A549 (cell line): ENCODE measurements around the gene SHC1. TPM values are rescaled to one million over a fixed set of nuclear protein-coding genes. Genes with fewer than 3 reads are reported as not detected.

Experiments
- ATAC-seq, 2 experiments: fragments of 200-7000 bp in 1 of 2; fragments of >200 bp in 1 of 2; cut with Nextera tagmentation in 1 of 2; cut with Tn5 transposase in 1 of 2; 3 replicates each; pipeline versions ENCODE4 v1.8.0 to v1.9.1; 2018 to 2020; ENCODE audit warnings: mild to moderate bottlenecking in 1 of 2, moderate library complexity in 1 of 2
- CTCF ChIA-PET: fragments of 300-600 bp; sonication (Branson Sonifier 250); formaldehyde crosslinking; extraction: SDS; loops from one replicate; lab custom pipeline; 2021; ENCODE audit warnings: antibody characterized with exemption, inconsistent platforms; lab: Yijun Ruan, JAX
- POLR2A ChIA-PET: fragments of 350-600 bp; formaldehyde crosslinking; extraction: SDS; loops from one replicate; lab custom pipeline; 2021; ENCODE audit warnings: antibody characterized with exemption, inconsistent platforms; lab: Yijun Ruan, JAX
- DNase-seq, 2 experiments: peaks; one replicate each; pipeline versions ENCODE4 v3.0.0 to v3.0.0-alpha.2; 2011 to 2016; ENCODE audit warnings: low read depth in 1 of 2, low spot score in 1 of 2
- FAIRE-seq: peaks from 2 replicates; lab custom pipeline; 2011; peaks lifted over from hg19 to GRCh38; lab: Jason Lieb, UNC
- H3K27ac ChIP-seq, 2 experiments: fragments of >200 bp; sonication (Bioruptor Twin); formaldehyde crosslinking; 3 replicates each; pipeline ENCODE4 v1.5.1; 2016 to 2017
- H3K4me1 ChIP-seq: fragments of >200 bp; sonication (Bioruptor Twin); formaldehyde crosslinking; 3 replicates; pipeline ENCODE4 v1.6.1; 2016
- H3K4me2 ChIP-seq: fragments of >200 bp; sonication (Bioruptor Twin); formaldehyde crosslinking; 3 replicates; pipeline ENCODE4 v1.6.1; 2016
- H3K4me3 ChIP-seq: fragments of >200 bp; sonication (Bioruptor Twin); formaldehyde crosslinking; 3 replicates; pipeline ENCODE4 v1.5.1; 2016
- H3K9me3 ChIP-seq: fragments of >200 bp; sonication (Bioruptor Twin); formaldehyde crosslinking; 3 replicates; pipeline ENCODE4 v1.6.1; 2016
- CBX2 ChIP-seq: fragments of 200-600 bp; sonication (generic); IDR thresholded peaks from 2 replicates; pipeline ENCODE4 v1.6.1; 2016; ENCODE audit warnings: low read depth, mild to moderate bottlenecking, borderline replicate concordance
- CBX8 ChIP-seq: fragments of 200-600 bp; sonication (generic); IDR thresholded peaks from 2 replicates; pipeline ENCODE4 v1.6.1; 2016
- CEBPB ChIP-seq, 2 experiments: fragments of >200 bp in 1 of 2; sonication (Bioruptor Twin) in 1 of 2; formaldehyde crosslinking in 1 of 2; IDR thresholded peaks; 2 replicates each; pipeline ENCODE4 v1.6.1; 2012 to 2016
- CHD2 ChIP-seq: fragments of 150-350 bp; IDR thresholded peaks from 2 replicates; pipeline ENCODE4 v1.6.1; 2014; ENCODE audit warnings: low read length; ENCODE audit not compliant: partially characterized antibody
- CHD4 ChIP-seq: fragments of 200-600 bp; sonication (generic); IDR thresholded peaks from 2 replicates; pipeline ENCODE4 v1.6.1; 2016; ENCODE audit warnings: antibody characterized with exemption, mild to moderate bottlenecking, borderline replicate concordance
- GATA3 ChIP-seq: IDR thresholded peaks from 2 replicates; pipeline ENCODE4 v1.6.1; 2012; ENCODE audit warnings: borderline replicate concordance
- HEYL ChIP-seq: fragments of 250-450 bp; sonication (Bioruptor Pico); IDR thresholded peaks from 2 replicates; pipeline ENCODE4 v1.8.0; 2021; ENCODE audit warnings: mild to moderate bottlenecking, moderate library complexity
- JUN ChIP-seq, 2 experiments: fragments of >200 bp; sonication (Bioruptor Twin); formaldehyde crosslinking; IDR thresholded peaks; 2 replicates in 1 of 2; 3 replicates in 1 of 2; pipeline ENCODE4 v1.6.1; 2016 to 2017
- JUNB ChIP-seq: fragments of >200 bp; sonication (Bioruptor Twin); formaldehyde crosslinking; IDR thresholded peaks from 2 replicates; pipeline ENCODE4 v1.6.1; 2016
- NR3C1 ChIP-seq: fragments of >200 bp; sonication (Bioruptor Twin); formaldehyde crosslinking; IDR thresholded peaks from 3 replicates; pipeline ENCODE4 v1.6.1; 2017
- POLR2A ChIP-seq: IDR thresholded peaks from 2 replicates; pipeline ENCODE4 v1.6.1; 2012; ENCODE audit warnings: mild to moderate bottlenecking, low read length
- POLR2AphosphoS2 ChIP-seq: conservative IDR thresholded peaks from 2 replicates; pipeline ENCODE4 v1.6.1; 2012; ENCODE audit warnings: low read length, improper control_type of control experiment, inconsistent platforms
- RAD21 ChIP-seq, 2 experiments: fragments of >200 bp in 1 of 2; sonication (Bioruptor Twin) in 1 of 2; formaldehyde crosslinking in 1 of 2; IDR thresholded peaks in 1 of 2; conservative IDR thresholded peaks in 1 of 2; 2 replicates in 1 of 2; 3 replicates in 1 of 2; pipeline ENCODE4 v1.6.1; 2012 to 2018; ENCODE audit warnings: inconsistent platforms in 1 of 2
- RARB ChIP-seq: fragments of 250-450 bp; sonication (Bioruptor Pico); IDR thresholded peaks from 2 replicates; pipeline ENCODE4 v1.8.0; 2021; ENCODE audit warnings: mild to moderate bottlenecking, moderate library complexity
- RCOR1 ChIP-seq: fragments of 150-350 bp; IDR thresholded peaks from 2 replicates; pipeline ENCODE4 v1.6.1; 2014; ENCODE audit warnings: antibody characterized with exemption, low read length, low read depth
- SMC3 ChIP-seq: fragments of >200 bp; sonication (Bioruptor Twin); formaldehyde crosslinking; IDR thresholded peaks from 3 replicates; pipeline ENCODE4 v1.6.1; 2018; ENCODE audit warnings: inconsistent platforms
- SREBF2 ChIP-seq: fragments of 450-650 bp; IDR thresholded peaks from 2 replicates; pipeline ENCODE4 v1.6.1; 2014; ENCODE audit warnings: mild to moderate bottlenecking, moderate library complexity
- TP53 ChIP-seq: fragments of 250-450 bp; sonication (Bioruptor Pico); IDR thresholded peaks from 2 replicates; pipeline ENCODE4 v1.5.0; 2021; ENCODE audit warnings: mild to moderate bottlenecking, moderate library complexity
- WGBS: methylation state at CpG from one replicate; pipeline ENCODE4 v1.1.6; 2017; ENCODE audit errors: missing lambda C conversion rate; 5-methylcytosine and 5-hydroxymethylcytosine counted together
- polyA plus RNA-seq, 4 experiments: library from polyadenylated mRNA; depleted of rRNA in 3 of 4; stranded (reverse); fragments of >200 nt; fragmentation: RNase III in 1 of 4; extraction: RNeasy Plus Mini Kit Qiagen cat#74134 plus additional on column Dnase treatment in 1 of 4; gene quantifications; 2 replicates in 3 of 4; 3 replicates in 1 of 4; pipeline ENCODE4 v1.2.3, GENCODE V29; 2011 to 2017
- TF ChIP-seq, protein P1 (sequence below): IDR thresholded peaks from 2 replicates; pipeline ENCODE4 v1.6.1; 2012; ENCODE audit warnings: low read depth, borderline replicate concordance
- TF ChIP-seq, protein P2 (sequence below): fragments of >200 bp; sonication (Bioruptor Twin); formaldehyde crosslinking; IDR thresholded peaks from 2 replicates; pipeline ENCODE4 v1.6.1; 2016
- TF ChIP-seq, protein P3 (sequence below): IDR thresholded peaks from 2 replicates; pipeline ENCODE4 v1.6.1; 2012
- TF ChIP-seq, protein P4 (sequence below): fragments of >200 bp; sonication (Bioruptor Twin); formaldehyde crosslinking; IDR thresholded peaks from 3 replicates; pipeline ENCODE4 v1.5.1; 2016
- TF ChIP-seq, protein P5 (sequence below): IDR thresholded peaks from 2 replicates; pipeline ENCODE4 v1.6.1; 2012
- TF ChIP-seq, protein P6 (sequence below): fragments of >200 bp; sonication (Bioruptor Twin); formaldehyde crosslinking; IDR thresholded peaks from 3 replicates; pipeline ENCODE4 v1.6.1; 2016
- TF ChIP-seq, protein P7 (sequence below): fragments of 250-450 bp; sonication (Bioruptor Pico); IDR thresholded peaks from 2 replicates; pipeline ENCODE4 v1.5.0; 2020; ENCODE audit warnings: low read depth, mild to moderate bottlenecking, moderate library complexity

Gene SHC1
- polyA plus RNA-seq, 2 of the 4 experiments (the other 2 are of a cell fraction) = 118 to 174 TPM

DNA sequence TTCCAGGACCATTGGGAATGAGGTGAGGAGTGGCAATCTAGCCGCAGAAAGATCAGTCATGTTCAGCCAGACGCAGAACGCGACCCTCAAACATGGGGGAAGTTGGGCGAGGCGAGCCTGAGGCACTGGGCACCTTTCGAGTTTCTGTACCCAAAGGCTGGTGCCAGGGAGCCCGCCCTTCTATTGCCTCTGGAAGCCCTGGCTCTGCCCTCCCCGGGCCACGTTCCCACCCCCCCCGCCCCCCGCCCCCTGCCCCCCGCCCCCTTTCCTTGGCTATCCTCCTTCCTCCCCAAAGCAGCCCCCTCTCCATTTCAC lies 29.8 kb upstream of the SHC1 start:
- peak in 1 of 2 experiments; percentile 55 for DNase-seq
- peak overlapping the region; percentile 99 for H3K4me2 ChIP-seq
- POLR2A ChIA-PET = interaction anchor here (1.8 to 4.8 kb wide), 4 partner anchors 17 to 30 kb away, joined by 7 to 52 read pairs (median 12); partner anchors contain the start of genes CKS1B, FLAD1 and SHC1
- 0% methylated on average over 9 of the region's 13 CpGs for WGBS
- CTCF ChIA-PET = interaction anchor here (0.5 kb wide), 1 partner anchor 89 kb away, joined by 3 read pairs; no protein-coding TSS in a partner anchor
- no peaks in the 10 kb centered on the region for H3K9me3 ChIP-seq
- peaks cover 36% of the 10 kb centered on the region for H3K4me1 ChIP-seq
- TF ChIP-seq, protein P1, sequence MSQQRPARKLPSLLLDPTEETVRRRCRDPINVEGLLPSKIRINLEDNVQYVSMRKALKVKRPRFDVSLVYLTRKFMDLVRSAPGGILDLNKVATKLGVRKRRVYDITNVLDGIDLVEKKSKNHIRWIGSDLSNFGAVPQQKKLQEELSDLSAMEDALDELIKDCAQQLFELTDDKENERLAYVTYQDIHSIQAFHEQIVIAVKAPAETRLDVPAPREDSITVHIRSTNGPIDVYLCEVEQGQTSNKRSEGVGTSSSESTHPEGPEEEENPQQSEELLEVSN = no peak
- no peak for TF ChIP-seq RARB (CRISPR knock-in tag)
- no peak for TF ChIP-seq POLR2AphosphoS2
- TF ChIP-seq GATA3 = no peak
- TF ChIP-seq TP53 (CRISPR knock-in tag) = no peak
- TF ChIP-seq JUNB = no peak
- 0 out of 2 replicates have a peak, but pooled peaks have one; percentile 11 for TF ChIP-seq POLR2A
- TF ChIP-seq, protein P2, sequence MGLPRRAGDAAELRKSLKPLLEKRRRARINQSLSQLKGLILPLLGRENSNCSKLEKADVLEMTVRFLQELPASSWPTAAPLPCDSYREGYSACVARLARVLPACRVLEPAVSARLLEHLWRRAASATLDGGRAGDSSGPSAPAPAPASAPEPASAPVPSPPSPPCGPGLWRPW = no peak
- peak overlapping the region; percentile 80 for H3K4me3 ChIP-seq
- no peak for FAIRE-seq
- ATAC-seq = peak in 1 of 2 experiments; percentile 0; a peak in 3 of 6 replicates
- H3K27ac ChIP-seq = peak overlapping the region; percentile 98 to 100

DNA sequence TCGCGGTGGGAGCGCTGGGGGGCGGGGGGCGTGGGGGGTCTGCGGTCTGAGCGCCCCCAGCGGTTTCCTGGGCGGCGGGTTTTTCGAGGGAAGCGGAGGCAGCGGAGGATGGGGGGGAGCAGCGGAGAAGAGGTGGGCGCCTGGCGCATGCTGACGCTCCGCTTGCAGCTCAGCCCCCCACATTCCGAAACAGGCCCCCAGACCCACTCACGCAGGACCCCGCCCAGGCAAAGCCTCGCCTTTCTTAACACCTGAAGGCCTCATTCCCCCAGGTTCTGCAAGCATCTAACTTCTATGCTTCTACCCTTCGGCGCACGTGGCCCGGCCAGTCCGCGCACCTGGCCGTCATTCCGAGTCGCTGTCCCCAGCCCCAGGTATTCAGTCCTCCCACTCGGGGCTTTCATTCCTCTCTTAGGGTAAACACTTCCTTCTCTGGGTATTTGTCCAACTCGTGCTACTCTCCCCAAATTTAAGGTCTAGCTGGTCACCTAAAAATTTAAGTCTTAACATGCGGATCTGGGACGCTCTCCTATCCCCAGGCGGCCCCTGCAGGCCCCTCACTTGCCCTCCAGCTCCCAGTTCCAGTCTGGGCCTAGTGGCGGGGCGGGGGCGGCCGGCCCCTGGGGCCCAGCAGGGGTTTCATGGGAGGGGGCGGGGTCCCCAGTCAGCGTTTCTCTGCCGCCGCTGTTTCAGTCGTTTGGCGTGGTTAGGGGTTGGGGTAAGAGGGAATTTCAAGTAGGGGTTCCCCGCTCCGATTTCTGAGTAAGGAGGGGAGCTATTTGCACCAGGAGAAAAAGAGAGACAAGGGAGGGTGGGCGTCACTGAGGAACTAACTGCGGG lies 29.2 kb upstream of the SHC1 start:
- ATAC-seq (no peak), DNase-seq (peak in 1 of 2 experiments; percentile 50), FAIRE-seq (no peak)
- WGBS = 31% methylated on average over 41 of the region's 50 CpGs
- Histone ChIP-seq H3K4me1 (peaks cover 32% of the 10 kb centered on the region), H3K4me3 (peak overlapping the region; percentile 80), H3K4me2 (peak overlapping the region; percentile 99), H3K27ac (peak overlapping the region; percentile 98 to 100), H3K9me3 (no peaks in the 10 kb centered on the region)
- TF ChIP-seq, protein P3, sequence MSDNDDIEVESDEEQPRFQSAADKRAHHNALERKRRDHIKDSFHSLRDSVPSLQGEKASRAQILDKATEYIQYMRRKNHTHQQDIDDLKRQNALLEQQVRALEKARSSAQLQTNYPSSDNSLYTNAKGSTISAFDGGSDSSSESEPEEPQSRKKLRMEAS = peak; percentile 75
- TF ChIP-seq CHD4 = no peak
- ChIA-PET POLR2A (interaction anchor here (1.8 to 4.8 kb wide), 4 partner anchors 16 to 29 kb away, joined by 7 to 52 read pairs (median 12); partner anchors contain the start of genes CKS1B, FLAD1 and SHC1), CTCF (interaction anchor here (0.5 to 1.5 kb wide), 4 partner anchors 85 to 469 kb away, joined by 3 to 4 read pairs (median 3); no protein-coding TSS in a partner anchor)

DNA sequence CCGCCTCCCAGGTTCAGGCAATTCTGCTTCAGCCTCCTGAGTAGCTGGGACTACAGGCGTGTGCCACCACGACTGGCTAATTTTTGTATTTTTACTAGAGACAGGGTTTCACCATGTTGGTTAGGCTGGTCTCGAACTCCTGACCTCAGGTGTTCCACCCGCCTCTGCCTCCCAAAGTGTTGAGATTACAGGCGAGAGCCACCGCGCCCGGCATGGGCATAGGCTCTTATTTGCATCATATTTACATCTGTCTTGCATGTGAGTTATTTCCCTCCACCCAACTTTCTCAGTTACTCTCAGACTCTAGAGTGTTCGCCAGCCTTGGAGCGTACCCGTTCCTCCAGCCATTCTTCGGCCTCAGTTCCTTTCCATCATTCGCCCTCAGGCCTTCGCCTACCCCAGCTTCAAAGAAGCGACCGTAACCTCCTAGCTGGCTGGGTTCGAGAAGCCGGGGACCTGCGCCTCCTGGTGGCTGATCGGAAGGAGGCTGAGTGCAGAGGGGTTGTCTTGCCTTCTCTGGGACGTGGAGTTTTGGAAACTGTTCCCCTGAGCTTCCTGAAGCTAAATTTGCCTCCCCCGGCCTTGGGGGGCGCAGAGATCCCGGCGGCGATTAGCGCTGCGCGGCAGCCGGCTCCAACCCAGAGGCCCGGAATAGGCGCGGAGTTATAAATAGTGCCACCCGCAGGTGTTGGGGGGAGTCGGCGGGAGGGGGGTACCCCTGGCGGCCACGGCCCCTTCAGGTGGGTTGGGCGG lies 28.4 kb upstream of the SHC1 start:
- peaks cover 32% of the 10 kb centered on the region for H3K4me1 ChIP-seq
- CTCF ChIA-PET = interaction anchor here (0.5 to 1.5 kb wide), 5 partner anchors 86 to 518 kb away, joined by 3 to 4 read pairs (median 3); no protein-coding TSS in a partner anchor
- DNase-seq (peak; percentile 79 to 82), FAIRE-seq (no peak), ATAC-seq (peak in 1 of 2 experiments; percentile 6; a peak in 3 of 6 replicates)
- H3K4me3 ChIP-seq = peak overlapping the region; percentile 80; the same call in 2 of the 3 replicates
- peak overlapping the region; percentile 98 to 100 for H3K27ac ChIP-seq
- POLR2A ChIA-PET = interaction anchor here (0.6 to 4.8 kb wide), 5 partner anchors 11 to 28 kb away, joined by 3 to 52 read pairs (median 10); partner anchors contain the start of genes CKS1B, FLAD1 and SHC1
- H3K9me3 ChIP-seq = no peaks in the 10 kb centered on the region
- WGBS = 27% methylated on average over 28 of the region's 40 CpGs
- peak overlapping the region; percentile 99 for H3K4me2 ChIP-seq
- TF ChIP-seq SREBF2 (no peak), HEYL (CRISPR knock-in tag) (no peak), JUN (IDR thresholded peaks at IDR 0.05) (0 out of 5 replicates have a peak, but pooled peaks of 1 of the 2 experiments have one; percentile 21), CEBPB (IDR thresholded peaks at IDR 0.05) (no peak), CBX2 (no peak), RARB (CRISPR knock-in tag) (no peak), SMC3 (peak; percentile 87), CBX8 (no peak), NR3C1 (no peak), RCOR1 (no peak), CHD2 (no peak), RAD21 (conservative IDR thresholded peaks at IDR 0.05 in 1 of 2, IDR thresholded peaks at IDR 0.05 in 1 of 2) (peak; percentile 68 to 76)
- TF ChIP-seq, protein P4, sequence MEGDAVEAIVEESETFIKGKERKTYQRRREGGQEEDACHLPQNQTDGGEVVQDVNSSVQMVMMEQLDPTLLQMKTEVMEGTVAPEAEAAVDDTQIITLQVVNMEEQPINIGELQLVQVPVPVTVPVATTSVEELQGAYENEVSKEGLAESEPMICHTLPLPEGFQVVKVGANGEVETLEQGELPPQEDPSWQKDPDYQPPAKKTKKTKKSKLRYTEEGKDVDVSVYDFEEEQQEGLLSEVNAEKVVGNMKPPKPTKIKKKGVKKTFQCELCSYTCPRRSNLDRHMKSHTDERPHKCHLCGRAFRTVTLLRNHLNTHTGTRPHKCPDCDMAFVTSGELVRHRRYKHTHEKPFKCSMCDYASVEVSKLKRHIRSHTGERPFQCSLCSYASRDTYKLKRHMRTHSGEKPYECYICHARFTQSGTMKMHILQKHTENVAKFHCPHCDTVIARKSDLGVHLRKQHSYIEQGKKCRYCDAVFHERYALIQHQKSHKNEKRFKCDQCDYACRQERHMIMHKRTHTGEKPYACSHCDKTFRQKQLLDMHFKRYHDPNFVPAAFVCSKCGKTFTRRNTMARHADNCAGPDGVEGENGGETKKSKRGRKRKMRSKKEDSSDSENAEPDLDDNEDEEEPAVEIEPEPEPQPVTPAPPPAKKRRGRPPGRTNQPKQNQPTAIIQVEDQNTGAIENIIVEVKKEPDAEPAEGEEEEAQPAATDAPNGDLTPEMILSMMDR = peak; percentile 90
- TF ChIP-seq, protein P5, sequence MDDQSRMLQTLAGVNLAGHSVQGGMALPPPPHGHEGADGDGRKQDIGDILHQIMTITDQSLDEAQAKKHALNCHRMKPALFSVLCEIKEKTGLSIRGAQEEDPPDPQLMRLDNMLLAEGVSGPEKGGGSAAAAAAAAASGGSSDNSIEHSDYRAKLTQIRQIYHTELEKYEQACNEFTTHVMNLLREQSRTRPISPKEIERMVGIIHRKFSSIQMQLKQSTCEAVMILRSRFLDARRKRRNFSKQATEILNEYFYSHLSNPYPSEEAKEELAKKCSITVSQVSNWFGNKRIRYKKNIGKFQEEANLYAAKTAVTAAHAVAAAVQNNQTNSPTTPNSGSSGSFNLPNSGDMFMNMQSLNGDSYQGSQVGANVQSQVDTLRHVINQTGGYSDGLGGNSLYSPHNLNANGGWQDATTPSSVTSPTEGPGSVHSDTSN = no peak
- TF ChIP-seq, protein P6, sequence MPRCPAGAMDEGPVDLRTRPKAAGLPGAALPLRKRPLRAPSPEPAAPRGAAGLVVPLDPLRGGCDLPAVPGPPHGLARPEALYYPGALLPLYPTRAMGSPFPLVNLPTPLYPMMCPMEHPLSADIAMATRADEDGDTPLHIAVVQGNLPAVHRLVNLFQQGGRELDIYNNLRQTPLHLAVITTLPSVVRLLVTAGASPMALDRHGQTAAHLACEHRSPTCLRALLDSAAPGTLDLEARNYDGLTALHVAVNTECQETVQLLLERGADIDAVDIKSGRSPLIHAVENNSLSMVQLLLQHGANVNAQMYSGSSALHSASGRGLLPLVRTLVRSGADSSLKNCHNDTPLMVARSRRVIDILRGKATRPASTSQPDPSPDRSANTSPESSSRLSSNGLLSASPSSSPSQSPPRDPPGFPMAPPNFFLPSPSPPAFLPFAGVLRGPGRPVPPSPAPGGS = no peak
- TF ChIP-seq, protein P7, sequence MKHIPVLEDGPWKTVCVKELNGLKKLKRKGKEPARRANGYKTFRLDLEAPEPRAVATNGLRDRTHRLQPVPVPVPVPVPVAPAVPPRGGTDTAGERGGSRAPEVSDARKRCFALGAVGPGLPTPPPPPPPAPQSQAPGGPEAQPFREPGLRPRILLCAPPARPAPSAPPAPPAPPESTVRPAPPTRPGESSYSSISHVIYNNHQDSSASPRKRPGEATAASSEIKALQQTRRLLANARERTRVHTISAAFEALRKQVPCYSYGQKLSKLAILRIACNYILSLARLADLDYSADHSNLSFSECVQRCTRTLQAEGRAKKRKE (CRISPR knock-in tag) = no peak
